ENCODE data around the gene LPGAT1. TPM values are rescaled to one million over a fixed set of nuclear protein-coding genes. Genes with fewer than 3 reads are reported as not detected.
"Not testable (repeated sequence)": the region's sequence is repeated elsewhere in the genome, so short reads cannot be mapped to it uniquely, and the experiment has no call there.

LPGAT1 gene
- total RNA-seq, 4 donors from 2014 or later, result 168 to 308 (median 203) TPM

GRCh38 chr1:211701733-211702132 is 128.8 kb downstream of the LPGAT1 start:
- no peak for TF ChIP-seq POLR2A (IDR thresholded peaks at IDR 0.05)
- TF ChIP-seq CTCF (IDR thresholded peaks at IDR 0.05), result no peak
- Histone ChIP-seq H3K27ac (no peak overlapping the region), H3K4me3 (replicated peaks in 1 of 3) (no peak overlapping the region), H3K4me1 (peaks cover 5 to 39% of the 10 kb centered on the region in 2 donors), H3K36me3 (no peaks in the 10 kb centered on the region), H3K27me3 (no peaks in the 10 kb centered on the region), H3K9me3 (no peaks in the 10 kb centered on the region)
- intact Hi-C loops (cut with DNase I), result loop anchor here (2.0 kb wide), 1 partner anchor 129 kb away; the partner anchor contains the start of gene LPGAT1
- no peak for DNase-seq
- WGBS, 2 donors, result 93 to 95% methylated on average over 6 of the region's 6 CpGs

GRCh38 chr1:211699059-211699458 is 131.5 kb downstream of the LPGAT1 start:
- TF ChIP-seq POLR2A (IDR thresholded peaks at IDR 0.05) (no peak), CTCF (IDR thresholded peaks at IDR 0.05) (no peak)
- DNase-seq, result no peak
- peaks cover 5 to 22% of the 10 kb centered on the region in 2 donors for H3K4me1 ChIP-seq
- no peaks in the 10 kb centered on the region for H3K27me3 ChIP-seq
- H3K36me3 ChIP-seq, result no peaks in the 10 kb centered on the region
- H3K9me3 ChIP-seq, result no peaks in the 10 kb centered on the region
- WGBS, 2 donors, result 63 to 89% methylated on average over 3 to 8 of the region's 16 CpGs
- H3K27ac ChIP-seq, result no peak overlapping the region
- no peak overlapping the region for H3K4me3 ChIP-seq (replicated peaks in 1 of 3)
- intact Hi-C loops (cut with DNase I), result no loop called here

- DNase-seq, result peak; percentile 86 to 90
- Histone ChIP-seq H3K27me3 (no peaks in the 10 kb centered on the region), H3K27ac (no peak overlapping the region), H3K36me3 (no peaks in the 10 kb centered on the region), H3K4me3 (replicated peaks in 1 of 3) (no peak overlapping the region), H3K9me3 (no peaks in the 10 kb centered on the region), H3K4me1 (peaks cover 5 to 15% of the 10 kb centered on the region in 2 donors)
- 12 to 22% methylated on average over 21 to 23 of the region's 29 CpGs for WGBS, 2 donors
- intact Hi-C loops (cut with DNase I), result no loop called here
- TF ChIP-seq CTCF (IDR thresholded peaks at IDR 0.05) (peak; percentile 88 to 99 (median 96)), POLR2A (IDR thresholded peaks at IDR 0.05) (no peak)
Observed at GRCh38 chr1:211698161-211699026, 132.2 kb downstream of the LPGAT1 start.

GRCh38 chr1:211697356-211697755 is 133.2 kb downstream of the LPGAT1 start:
- Histone ChIP-seq H3K36me3 (no peaks in the 10 kb centered on the region), H3K27ac (no peak overlapping the region), H3K9me3 (no peaks in the 10 kb centered on the region), H3K27me3 (no peaks in the 10 kb centered on the region), H3K4me3 (replicated peaks in 1 of 3) (no peak overlapping the region), H3K4me1 (peaks cover 5 to 9% of the 10 kb centered on the region in 2 donors)
- 67% methylated on average over 1 of the region's 1 CpG; no CpG with 5 or more reads in 1 of the 2 donors for WGBS, 2 donors
- TF ChIP-seq POLR2A (IDR thresholded peaks at IDR 0.05) (no peak), CTCF (IDR thresholded peaks at IDR 0.05) (no peak)
- intact Hi-C loops (cut with DNase I), result no loop called here
- no peak for DNase-seq

GRCh38 chr1:211695135-211695816 is 135.3 kb downstream of the LPGAT1 start:
- Histone ChIP-seq H3K4me3 (replicated peaks in 1 of 3) (no peak overlapping the region), H3K36me3 (no peaks in the 10 kb centered on the region), H3K27ac (no peak overlapping the region), H3K9me3 (no peaks in the 10 kb centered on the region), H3K27me3 (no peaks in the 10 kb centered on the region), H3K4me1 (peaks cover 5 to 9% of the 10 kb centered on the region in 2 donors)
- DNase-seq, result no peak
- intact Hi-C loops (cut with DNase I), result no loop called here
- TF ChIP-seq POLR2A (IDR thresholded peaks at IDR 0.05) (no peak), CTCF (IDR thresholded peaks at IDR 0.05) (no peak)
- 66 to 69% methylated on average over 10 of the region's 10 CpGs for WGBS, 2 donors

- H3K27me3 ChIP-seq; intact Hi-C loops (cut with DNase I); H3K4me1 ChIP-seq; H3K9me3 ChIP-seq; H3K27ac ChIP-seq; H3K36me3 ChIP-seq; DNase-seq; H3K4me3 ChIP-seq (replicated peaks in 1 of 3): not testable (repeated sequence)
- 88 to 95% methylated on average over 5 of the region's 5 CpGs for WGBS, 2 donors
Observed at GRCh38 chr1:211693911-211694310, 136.7 kb downstream of the LPGAT1 start.

Measured in thyroid gland (tissue), 4 donors.